ENCODE measurements around the gene NDUFAF3. TPM values are rescaled to one million over a fixed set of nuclear protein-coding genes. Genes with fewer than 3 reads are reported as not detected.

Gene NDUFAF3
- total RNA-seq, 2 experiments from 2014 or later, result 124 to 309 TPM

DNA sequence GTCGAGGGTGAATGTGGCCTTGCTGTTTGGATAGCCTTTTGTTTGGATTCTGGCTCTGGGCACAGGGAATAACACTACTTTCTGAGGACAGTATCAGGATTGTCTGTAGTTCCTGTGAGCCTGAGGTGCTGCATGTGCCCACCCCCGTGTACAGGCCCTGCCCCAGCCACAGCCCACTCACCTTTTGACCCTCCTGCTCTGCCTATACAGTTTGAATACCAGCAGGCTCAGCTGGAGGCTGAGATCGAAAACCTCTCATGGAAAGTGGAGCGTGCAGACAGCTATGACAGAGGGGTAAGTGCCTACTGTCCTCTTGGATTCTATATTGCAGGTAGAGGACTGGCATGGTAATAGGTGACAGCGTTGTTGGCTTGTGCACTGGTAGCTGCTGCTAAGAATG lies 39.2 kb upstream of the NDUFAF3 start:
- Histone ChIP-seq H3K4me1 (ENCODE audit: insufficient read depth, low read length, poor library complexity, severe bottlenecking) (no peaks in the 10 kb centered on the region), H3K4me3 (ENCODE audit: low read depth, low read length, poor library complexity, severe bottlenecking) (no peak overlapping the region), H2AFZ (ENCODE audit: low read length) (no peak overlapping the region), H3K9me3 (ENCODE audit: low read length) (no peaks in the 10 kb centered on the region), H3K27ac (ENCODE audit: low read depth, low read length, poor library complexity, severe bottlenecking) (no peak overlapping the region), H3K4me2 (ENCODE audit: low read length) (no peak overlapping the region), H4K20me1 (ENCODE audit: insufficient read depth, low read length) (no peaks in the 10 kb centered on the region), H3K79me2 (ENCODE audit: insufficient read depth, low read depth, low read length) (no peaks in the 10 kb centered on the region), H3K9me2 (ENCODE audit: insufficient read depth, low read length) (no peaks in the 10 kb centered on the region), H3K36me3 (ENCODE audit: insufficient read depth, low read length) (peaks cover 79% of the 10 kb centered on the region)
- DNase-seq (ENCODE audit: low spot score), result no peak
- BruUV-seq (replicated peaks), result no TSS peak
- no peak for TF ChIP-seq EZH2phosphoT487 (IDR thresholded peaks at IDR 0.05; ENCODE audit: borderline replicate concordance, low read depth, low read length)
- TF ChIP-seq, protein P1, sequence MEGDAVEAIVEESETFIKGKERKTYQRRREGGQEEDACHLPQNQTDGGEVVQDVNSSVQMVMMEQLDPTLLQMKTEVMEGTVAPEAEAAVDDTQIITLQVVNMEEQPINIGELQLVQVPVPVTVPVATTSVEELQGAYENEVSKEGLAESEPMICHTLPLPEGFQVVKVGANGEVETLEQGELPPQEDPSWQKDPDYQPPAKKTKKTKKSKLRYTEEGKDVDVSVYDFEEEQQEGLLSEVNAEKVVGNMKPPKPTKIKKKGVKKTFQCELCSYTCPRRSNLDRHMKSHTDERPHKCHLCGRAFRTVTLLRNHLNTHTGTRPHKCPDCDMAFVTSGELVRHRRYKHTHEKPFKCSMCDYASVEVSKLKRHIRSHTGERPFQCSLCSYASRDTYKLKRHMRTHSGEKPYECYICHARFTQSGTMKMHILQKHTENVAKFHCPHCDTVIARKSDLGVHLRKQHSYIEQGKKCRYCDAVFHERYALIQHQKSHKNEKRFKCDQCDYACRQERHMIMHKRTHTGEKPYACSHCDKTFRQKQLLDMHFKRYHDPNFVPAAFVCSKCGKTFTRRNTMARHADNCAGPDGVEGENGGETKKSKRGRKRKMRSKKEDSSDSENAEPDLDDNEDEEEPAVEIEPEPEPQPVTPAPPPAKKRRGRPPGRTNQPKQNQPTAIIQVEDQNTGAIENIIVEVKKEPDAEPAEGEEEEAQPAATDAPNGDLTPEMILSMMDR (conservative IDR thresholded peaks at IDR 0.05; ENCODE audit: low read length), result no peak
- ChIA-PET POLR2A (interaction anchor here (1.1 kb wide), 1 partner anchor 10 kb away, joined by 4 read pairs; no protein-coding TSS in a partner anchor), CTCF (ENCODE audit: unreplicated experiment) (no interaction called here)
- intact Hi-C loops (cut with micrococcal nuclease; ENCODE audit: unreplicated experiment), result no loop called here

DNA sequence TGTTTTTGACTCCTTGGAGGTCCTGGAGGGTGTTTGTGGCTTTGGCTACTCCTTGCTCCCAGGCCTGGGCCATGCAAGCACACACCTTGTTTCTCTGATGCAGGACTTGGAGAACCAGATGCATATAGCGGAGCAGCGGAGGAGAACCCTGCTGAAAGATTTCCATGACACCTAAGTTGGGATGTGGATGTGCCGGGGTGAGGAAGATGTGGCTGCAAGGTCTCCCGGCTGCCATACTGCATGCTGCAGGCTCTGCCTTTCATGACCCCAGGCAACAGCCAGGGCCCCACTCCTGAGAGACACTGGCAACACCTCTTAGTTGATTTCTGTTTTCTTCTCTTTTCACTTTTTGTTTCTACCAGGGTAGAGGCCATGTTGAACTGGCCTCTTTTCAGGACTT lies 38.8 kb upstream of the NDUFAF3 start:
- Histone ChIP-seq H3K4me2 (ENCODE audit: low read length) (no peak overlapping the region), H3K36me3 (ENCODE audit: insufficient read depth, low read length) (peaks cover 75% of the 10 kb centered on the region), H2AFZ (ENCODE audit: low read length) (no peak overlapping the region), H3K4me1 (ENCODE audit: insufficient read depth, low read length, poor library complexity, severe bottlenecking) (no peaks in the 10 kb centered on the region), H3K27ac (ENCODE audit: low read depth, low read length, poor library complexity, severe bottlenecking) (no peak overlapping the region), H3K9me3 (ENCODE audit: low read length) (no peaks in the 10 kb centered on the region), H3K4me3 (ENCODE audit: low read depth, low read length, poor library complexity, severe bottlenecking) (no peak overlapping the region), H4K20me1 (ENCODE audit: insufficient read depth, low read length) (no peaks in the 10 kb centered on the region), H3K79me2 (ENCODE audit: insufficient read depth, low read depth, low read length) (no peaks in the 10 kb centered on the region), H3K9me2 (ENCODE audit: insufficient read depth, low read length) (no peaks in the 10 kb centered on the region)
- TF ChIP-seq EZH2phosphoT487 (IDR thresholded peaks at IDR 0.05; ENCODE audit: borderline replicate concordance, low read depth, low read length), result no peak
- TF ChIP-seq, protein P1 (conservative IDR thresholded peaks at IDR 0.05; ENCODE audit: low read length), result no peak
- no peak for DNase-seq (ENCODE audit: low spot score)
- intact Hi-C loops (cut with micrococcal nuclease; ENCODE audit: unreplicated experiment), result no loop called here
- ChIA-PET CTCF (ENCODE audit: unreplicated experiment) (no interaction called here), POLR2A (no interaction called here)
- no TSS peak for BruUV-seq (replicated peaks)

DNA sequence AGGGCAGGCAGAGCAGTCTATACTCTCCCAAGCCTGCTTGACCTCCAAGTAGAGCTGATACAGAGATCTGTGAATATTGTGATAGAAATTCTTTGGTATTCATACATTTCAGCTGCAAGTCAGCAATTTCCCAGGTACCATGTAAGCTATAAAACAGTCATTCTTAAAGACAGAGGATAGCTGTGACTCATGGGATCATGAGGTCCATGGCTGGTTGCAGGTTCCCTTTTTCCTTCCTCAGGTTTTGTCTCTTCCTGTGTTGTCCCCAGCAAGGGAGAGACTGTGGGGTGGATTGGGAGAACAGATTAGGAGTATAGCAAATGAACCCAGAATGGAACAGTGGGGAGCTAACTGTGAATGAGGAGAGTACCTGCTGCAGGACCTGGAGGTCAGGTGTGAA lies 37.3 kb upstream of the NDUFAF3 start:
- H3K36me3 ChIP-seq (ENCODE audit: insufficient read depth, low read length), result peaks cover 62% of the 10 kb centered on the region
- ChIA-PET POLR2A (interaction anchor here (0.7 kb wide), 1 partner anchor 24 kb away, joined by 3 read pairs; no protein-coding TSS in a partner anchor), CTCF (ENCODE audit: unreplicated experiment) (no interaction called here)
- BruUV-seq (replicated peaks), result no TSS peak
- intact Hi-C loops (cut with micrococcal nuclease; ENCODE audit: unreplicated experiment), result no loop called here
- no peak overlapping the region for H2AFZ ChIP-seq (ENCODE audit: low read length)
- no peaks in the 10 kb centered on the region; the same call in 1 of the 2 replicates for H3K79me2 ChIP-seq (ENCODE audit: insufficient read depth, low read depth, low read length)
- no peak overlapping the region for H3K27ac ChIP-seq (ENCODE audit: low read depth, low read length, poor library complexity, severe bottlenecking)
- peaks cover 9% of the 10 kb centered on the region for H3K4me1 ChIP-seq (ENCODE audit: insufficient read depth, low read length, poor library complexity, severe bottlenecking)
- H3K9me2 ChIP-seq (ENCODE audit: insufficient read depth, low read length), result no peaks in the 10 kb centered on the region
- H3K4me2 ChIP-seq (ENCODE audit: low read length), result no peak overlapping the region
- no peak for DNase-seq (ENCODE audit: low spot score)
- H3K4me3 ChIP-seq (ENCODE audit: low read depth, low read length, poor library complexity, severe bottlenecking), result no peak overlapping the region
- H3K9me3 ChIP-seq (ENCODE audit: low read length), result no peaks in the 10 kb centered on the region
- TF ChIP-seq, protein P1 (conservative IDR thresholded peaks at IDR 0.05; ENCODE audit: low read length), result no peak
- TF ChIP-seq EZH2phosphoT487 (IDR thresholded peaks at IDR 0.05; ENCODE audit: borderline replicate concordance, low read depth, low read length), result no peak
- H4K20me1 ChIP-seq (ENCODE audit: insufficient read depth, low read length), result no peaks in the 10 kb centered on the region
